Measurements from ENCODE around the gene ZBTB7C.

The ZBTB7C gene

GRCh38 chr18:48074929-48075706, 334.1 kb downstream of the ZBTB7C start:
- no peak for TF ChIP-seq CTCF (IDR thresholded peaks at IDR 0.05; ENCODE audit: low read depth, low read length, missing control alignments)
- no peak for DNase-seq (ENCODE audit: low read depth)
- H3K4me3 ChIP-seq (ENCODE audit: low read depth, low read length) = no peak overlapping the region

- no peak overlapping the region for H3K4me3 ChIP-seq (ENCODE audit: low read depth, low read length)
- no peak for DNase-seq (ENCODE audit: low read depth)
- TF ChIP-seq CTCF (IDR thresholded peaks at IDR 0.05; ENCODE audit: low read depth, low read length, missing control alignments) = no peak
Measured at GRCh38 chr18:48073211-48073930, 335.8 kb downstream of the ZBTB7C start.

DNA sequence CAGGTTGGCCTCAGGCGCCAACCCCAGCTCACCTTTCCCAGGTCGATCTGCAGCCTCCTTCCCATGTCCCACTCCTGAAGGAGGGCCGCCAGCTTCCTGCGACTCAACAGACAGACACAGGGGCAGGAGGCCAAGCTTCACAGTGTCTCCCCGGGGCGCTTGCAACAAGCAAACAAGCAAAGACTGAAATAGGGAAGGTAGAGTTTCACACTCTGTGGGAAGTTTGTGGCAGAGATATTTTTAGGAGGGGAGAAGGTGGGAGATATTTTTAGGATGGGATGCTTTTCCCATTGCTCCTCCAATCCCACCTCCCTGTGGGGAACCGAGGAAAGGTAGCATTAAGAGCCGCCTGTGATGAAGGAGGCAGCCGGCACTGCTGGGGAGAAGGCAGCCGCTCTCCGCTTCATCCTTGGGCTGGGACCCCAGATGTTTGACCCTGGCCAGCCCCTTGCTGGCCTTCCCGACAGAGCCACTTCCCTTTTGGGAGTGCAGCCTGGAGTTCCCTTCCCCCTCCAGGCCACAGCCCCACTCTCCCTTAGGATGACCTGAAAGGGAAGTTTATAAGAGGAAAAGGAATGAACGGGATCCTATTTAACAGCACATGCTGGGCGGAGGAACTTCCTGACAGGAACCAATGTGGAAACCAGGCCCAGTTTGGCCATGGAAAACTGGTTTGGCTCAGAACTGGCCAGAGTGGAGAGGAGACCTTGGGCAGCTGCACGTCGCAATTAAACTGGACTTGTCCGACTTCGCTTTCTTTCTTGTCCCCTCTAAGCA, 336.6 kb downstream of the ZBTB7C start:
- no peak for DNase-seq (ENCODE audit: low read depth)
- no peak overlapping the region for H3K4me3 ChIP-seq (ENCODE audit: low read depth, low read length)
- no peak for TF ChIP-seq CTCF (IDR thresholded peaks at IDR 0.05; ENCODE audit: low read depth, low read length, missing control alignments)

DNA sequence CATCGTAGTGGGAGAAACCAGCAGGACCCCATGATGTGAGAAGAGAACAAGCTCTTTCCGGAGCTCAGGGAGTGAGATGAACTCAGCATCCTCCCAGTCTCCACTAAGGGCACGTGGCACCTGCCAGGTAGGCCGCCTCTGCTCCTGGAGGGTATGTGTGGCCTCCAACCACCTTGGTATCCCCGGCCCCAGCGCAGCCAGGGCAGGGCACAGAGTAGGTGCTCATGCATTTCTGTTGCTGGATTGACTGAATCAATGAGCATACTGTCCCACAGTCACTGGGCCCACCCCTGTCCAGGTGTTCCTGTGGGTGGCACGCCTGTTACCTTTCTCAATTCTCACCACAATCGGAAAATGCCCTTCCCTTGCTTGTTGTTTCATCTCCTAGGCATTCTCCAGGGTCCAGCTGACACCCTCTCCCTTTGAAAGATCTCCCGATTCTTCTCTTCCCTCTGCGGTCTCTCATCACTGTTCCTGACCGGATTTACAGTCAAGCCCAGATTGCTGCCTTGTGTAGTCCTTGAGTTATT, 340.2 kb downstream of the ZBTB7C start:
- no peak for TF ChIP-seq CTCF (IDR thresholded peaks at IDR 0.05; ENCODE audit: low read depth, low read length, missing control alignments)
- no peak for DNase-seq (ENCODE audit: low read depth)
- no peak overlapping the region for H3K4me3 ChIP-seq (ENCODE audit: low read depth, low read length)

GRCh38 chr18:48066225-48066652, 342.9 kb downstream of the ZBTB7C start:
- DNase-seq (ENCODE audit: low read depth) = no peak
- TF ChIP-seq CTCF (IDR thresholded peaks at IDR 0.05; ENCODE audit: low read depth, low read length, missing control alignments) = no peak
- no peak overlapping the region for H3K4me3 ChIP-seq (ENCODE audit: low read depth, low read length)

- no peak for DNase-seq (ENCODE audit: low read depth)
- no peak overlapping the region for H3K4me3 ChIP-seq (ENCODE audit: low read depth, low read length)
- no peak for TF ChIP-seq CTCF (IDR thresholded peaks at IDR 0.05; ENCODE audit: low read depth, low read length, missing control alignments)
Measured at GRCh38 chr18:48065601-48065995, 343.6 kb downstream of the ZBTB7C start.
